IMR-90 (cell line): ENCODE measurements around the gene AS3MT.

Experiments
- BHLHE40 ChIP-seq: fragments of 150-350 bp; IDR thresholded peaks from 2 replicates; pipeline ENCODE4 v1.6.1; 2016; ENCODE audit warnings: mild to moderate bottlenecking, low read depth, low read length
- CEBPB ChIP-seq: IDR thresholded peaks from 2 replicates; pipeline ENCODE4 v1.6.1; 2012; ENCODE audit warnings: low read depth, low read length, improper control_type of control experiment
- CHD1 ChIP-seq: IDR thresholded peaks from 2 replicates; pipeline ENCODE4 v1.6.1; 2012; ENCODE audit warnings: low read depth, low read length, improper control_type of control experiment
- MAZ ChIP-seq: IDR thresholded peaks from 2 replicates; pipeline ENCODE4 v1.6.1; 2012; ENCODE audit warnings: low read depth, mild to moderate bottlenecking, low read length, improper control_type of control experiment, moderate library complexity, borderline replicate concordance
- MXI1 ChIP-seq: IDR thresholded peaks from 2 replicates; pipeline ENCODE4 v1.6.1; 2012; ENCODE audit warnings: low read depth, mild to moderate bottlenecking, low read length, moderate library complexity, borderline replicate concordance
- POLR2A ChIP-seq: IDR thresholded peaks from 2 replicates; pipeline ENCODE4 v1.6.1; 2012; ENCODE audit warnings: mild to moderate bottlenecking, low read depth, low read length
- SMC3 ChIP-seq: fragments of 150-350 bp; IDR thresholded peaks from 2 replicates; pipeline ENCODE4 v1.6.1; 2016; ENCODE audit warnings: low read depth, mild to moderate bottlenecking, antibody characterized with exemption, low read length, moderate library complexity
- TF ChIP-seq, protein P1 (sequence below): conservative IDR thresholded peaks from 2 replicates; pipeline ENCODE4 v1.5.1; 2012; ENCODE audit warnings: mild to moderate bottlenecking, low read depth, low read length, improper control_type of control experiment
- TF ChIP-seq, protein P2 (sequence below): fragments of 150-350 bp; IDR thresholded peaks from 2 replicates; pipeline ENCODE4 v1.6.1; 2017; ENCODE audit warnings: mild to moderate bottlenecking, antibody characterized with exemption, low read length, low read depth
- TF ChIP-seq, protein P3 (sequence below): fragments of 150-350 bp; IDR thresholded peaks from 2 replicates; pipeline ENCODE4 v1.6.1; 2016; ENCODE audit warnings: low read depth, mild to moderate bottlenecking, low read length, moderate library complexity, borderline replicate concordance

DNA sequence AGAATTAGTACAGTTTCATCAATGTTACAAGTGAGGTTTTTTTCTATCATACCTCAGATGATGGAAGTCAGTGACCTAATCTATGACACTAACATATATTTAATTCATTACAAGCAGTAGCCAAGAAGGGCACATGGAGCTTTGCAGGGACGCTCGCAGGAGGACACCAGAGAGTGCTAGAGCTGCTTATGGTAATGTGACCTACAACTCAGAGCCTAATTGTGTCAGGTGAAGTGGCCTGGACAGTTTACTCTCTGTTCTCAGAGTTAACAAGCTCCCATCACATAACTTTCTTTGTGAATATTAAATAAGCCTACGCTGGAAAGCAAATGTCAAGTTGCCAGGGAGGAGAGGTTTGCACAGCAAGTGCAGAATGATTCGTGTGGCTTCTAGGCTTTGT lies 37.2 kb downstream of the AS3MT start:
- TF ChIP-seq, protein P1, sequence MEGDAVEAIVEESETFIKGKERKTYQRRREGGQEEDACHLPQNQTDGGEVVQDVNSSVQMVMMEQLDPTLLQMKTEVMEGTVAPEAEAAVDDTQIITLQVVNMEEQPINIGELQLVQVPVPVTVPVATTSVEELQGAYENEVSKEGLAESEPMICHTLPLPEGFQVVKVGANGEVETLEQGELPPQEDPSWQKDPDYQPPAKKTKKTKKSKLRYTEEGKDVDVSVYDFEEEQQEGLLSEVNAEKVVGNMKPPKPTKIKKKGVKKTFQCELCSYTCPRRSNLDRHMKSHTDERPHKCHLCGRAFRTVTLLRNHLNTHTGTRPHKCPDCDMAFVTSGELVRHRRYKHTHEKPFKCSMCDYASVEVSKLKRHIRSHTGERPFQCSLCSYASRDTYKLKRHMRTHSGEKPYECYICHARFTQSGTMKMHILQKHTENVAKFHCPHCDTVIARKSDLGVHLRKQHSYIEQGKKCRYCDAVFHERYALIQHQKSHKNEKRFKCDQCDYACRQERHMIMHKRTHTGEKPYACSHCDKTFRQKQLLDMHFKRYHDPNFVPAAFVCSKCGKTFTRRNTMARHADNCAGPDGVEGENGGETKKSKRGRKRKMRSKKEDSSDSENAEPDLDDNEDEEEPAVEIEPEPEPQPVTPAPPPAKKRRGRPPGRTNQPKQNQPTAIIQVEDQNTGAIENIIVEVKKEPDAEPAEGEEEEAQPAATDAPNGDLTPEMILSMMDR, result no peak
- TF ChIP-seq POLR2A (no peak), CHD1 (no peak), MAZ (no peak), SMC3 (no peak), BHLHE40 (no peak), CEBPB (no peak), MXI1 (no peak)
- TF ChIP-seq, protein P2, sequence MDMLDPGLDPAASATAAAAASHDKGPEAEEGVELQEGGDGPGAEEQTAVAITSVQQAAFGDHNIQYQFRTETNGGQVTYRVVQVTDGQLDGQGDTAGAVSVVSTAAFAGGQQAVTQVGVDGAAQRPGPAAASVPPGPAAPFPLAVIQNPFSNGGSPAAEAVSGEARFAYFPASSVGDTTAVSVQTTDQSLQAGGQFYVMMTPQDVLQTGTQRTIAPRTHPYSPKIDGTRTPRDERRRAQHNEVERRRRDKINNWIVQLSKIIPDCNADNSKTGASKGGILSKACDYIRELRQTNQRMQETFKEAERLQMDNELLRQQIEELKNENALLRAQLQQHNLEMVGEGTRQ, result no peak
- TF ChIP-seq, protein P3, sequence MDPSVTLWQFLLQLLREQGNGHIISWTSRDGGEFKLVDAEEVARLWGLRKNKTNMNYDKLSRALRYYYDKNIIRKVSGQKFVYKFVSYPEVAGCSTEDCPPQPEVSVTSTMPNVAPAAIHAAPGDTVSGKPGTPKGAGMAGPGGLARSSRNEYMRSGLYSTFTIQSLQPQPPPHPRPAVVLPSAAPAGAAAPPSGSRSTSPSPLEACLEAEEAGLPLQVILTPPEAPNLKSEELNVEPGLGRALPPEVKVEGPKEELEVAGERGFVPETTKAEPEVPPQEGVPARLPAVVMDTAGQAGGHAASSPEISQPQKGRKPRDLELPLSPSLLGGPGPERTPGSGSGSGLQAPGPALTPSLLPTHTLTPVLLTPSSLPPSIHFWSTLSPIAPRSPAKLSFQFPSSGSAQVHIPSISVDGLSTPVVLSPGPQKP, result no peak
